HUDEP-2 (cell line): ENCODE data around the gene EFHC2.
"Not testable (repeated sequence)": the region's sequence is repeated elsewhere in the genome, so short reads cannot be mapped to it uniquely, and the experiment has no call there.

ENCODE experiments used
- DNase-seq, 76 experiments: peaks; one replicate each; lab custom pipeline; 2025; ENCODE audit not compliant: unreplicated experiment in 76 of 76; lab: John Stamatoyannopoulos, UW

The EFHC2 gene

GRCh38 chrX:44239036-44239435 lies 104.4 kb downstream of the EFHC2 start:
- no peak for DNase-seq

- DNase-seq: no peak
Observed at GRCh38 chrX:44235534-44235933, 107.9 kb downstream of the EFHC2 start.

DNA sequence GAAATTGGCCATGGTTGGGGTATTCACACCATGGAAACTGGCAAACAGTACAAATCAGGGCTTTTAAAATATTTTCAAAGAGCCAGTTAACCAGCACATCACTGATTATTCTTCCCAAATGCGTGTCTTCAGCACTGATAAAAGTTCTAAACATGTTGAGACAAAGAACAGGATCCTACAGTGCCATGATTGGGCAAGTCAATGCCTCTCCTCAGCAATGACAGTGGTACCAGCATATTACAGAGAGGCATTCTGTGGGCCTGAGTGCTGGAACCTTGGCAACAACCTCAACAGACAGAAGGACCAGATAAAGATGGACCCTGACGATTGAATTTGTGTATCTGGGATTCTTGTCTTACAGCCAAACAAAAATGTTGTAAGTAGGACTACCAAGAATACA lies 108.9 kb downstream of the EFHC2 start:
- no peak for DNase-seq

- DNase-seq: no peak
Observed at GRCh38 chrX:44234116-44234515, 109.4 kb downstream of the EFHC2 start.

DNA sequence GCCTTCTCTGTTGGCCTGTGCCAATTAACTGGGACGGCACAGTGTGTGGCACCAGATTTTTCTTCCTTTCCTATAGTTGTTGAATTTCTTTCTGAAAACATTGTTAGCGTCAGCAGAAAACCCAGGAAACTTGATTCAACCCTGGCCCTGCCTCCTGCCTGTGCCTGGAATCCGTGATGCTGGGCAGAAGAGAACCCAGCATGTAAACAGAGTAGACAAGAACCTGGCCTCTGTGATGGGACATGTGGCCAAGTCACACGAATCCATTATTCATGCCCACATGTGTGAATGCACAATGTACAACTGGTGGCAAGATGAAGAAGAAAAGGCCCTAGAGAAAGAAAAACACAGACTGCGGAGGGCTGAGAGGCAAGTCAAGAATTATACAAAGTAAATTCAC lies 111.4 kb downstream of the EFHC2 start:
- no peak for DNase-seq

DNA sequence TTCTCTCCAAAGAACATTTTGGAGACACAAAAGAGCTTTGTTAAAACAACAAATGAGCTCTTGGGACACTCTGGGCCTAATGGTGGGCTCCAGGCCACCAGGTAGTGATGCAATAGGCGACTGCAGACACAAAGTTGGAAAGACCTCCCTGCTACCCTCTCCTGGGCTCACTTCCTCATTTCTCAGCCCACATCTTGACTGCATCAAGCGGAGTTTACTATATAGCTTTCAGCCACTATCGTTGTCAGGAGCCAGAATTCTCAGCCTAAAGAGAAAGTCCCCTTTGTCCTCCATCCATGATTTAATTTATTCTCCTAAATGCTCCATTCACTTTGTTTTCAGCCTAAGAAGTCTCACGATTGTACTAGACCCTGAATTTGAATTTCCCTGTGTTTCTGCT lies 114.9 kb downstream of the EFHC2 start:
- DNase-seq: no peak

GRCh38 chrX:44227991-44228390 lies 115.5 kb downstream of the EFHC2 start:
- DNase-seq: no peak

GRCh38 chrX:44225667-44226066 lies 117.8 kb downstream of the EFHC2 start:
- no peak for DNase-seq

DNA sequence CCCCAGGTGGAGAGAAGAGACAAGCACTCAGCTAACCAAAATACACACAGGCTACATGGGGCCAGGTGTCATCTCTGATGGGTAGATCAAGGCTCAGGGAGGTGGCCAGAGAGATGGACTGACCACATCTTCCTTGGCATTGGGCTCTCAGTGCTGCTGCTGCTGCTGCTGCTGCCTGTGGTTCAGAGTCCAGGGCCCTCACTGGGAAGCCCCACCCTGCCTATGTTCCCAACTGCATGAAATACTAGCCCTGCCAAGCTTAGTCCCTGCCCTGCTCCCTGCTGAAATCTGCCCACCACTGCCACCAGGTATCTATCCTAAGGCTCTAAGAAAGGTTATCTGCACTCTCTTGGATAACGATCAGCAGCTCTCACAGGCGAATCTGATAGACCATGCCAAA lies 118.7 kb downstream of the EFHC2 start:
- no peak for DNase-seq

- DNase-seq: no peak
Observed at GRCh38 chrX:44223150-44223549, 120.3 kb downstream of the EFHC2 start.

GRCh38 chrX:44218465-44218864 lies 125.0 kb downstream of the EFHC2 start:
- DNase-seq: no peak

DNA sequence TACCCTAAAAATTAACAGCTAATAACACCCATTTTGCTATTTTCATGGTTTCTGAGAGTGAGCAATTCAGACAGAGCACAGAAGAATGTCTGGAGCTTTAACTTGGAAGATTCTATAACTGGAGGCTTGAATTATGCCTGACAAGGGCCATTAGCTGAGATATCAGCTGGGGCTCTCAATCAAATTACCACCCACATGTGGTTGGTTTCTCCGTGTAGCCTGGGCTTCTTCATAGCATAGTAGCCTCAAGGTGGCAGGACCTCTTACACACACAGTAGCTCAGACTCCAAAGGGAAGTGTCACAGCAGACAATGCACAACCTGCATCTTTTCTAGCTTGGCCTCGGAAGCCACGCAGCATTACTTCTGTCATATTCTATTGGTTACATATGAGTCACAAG lies 127.3 kb downstream of the EFHC2 start:
- no peak for DNase-seq

- no peak for DNase-seq
Observed at GRCh38 chrX:44203791-44204190, 139.7 kb downstream of the EFHC2 start.

DNA sequence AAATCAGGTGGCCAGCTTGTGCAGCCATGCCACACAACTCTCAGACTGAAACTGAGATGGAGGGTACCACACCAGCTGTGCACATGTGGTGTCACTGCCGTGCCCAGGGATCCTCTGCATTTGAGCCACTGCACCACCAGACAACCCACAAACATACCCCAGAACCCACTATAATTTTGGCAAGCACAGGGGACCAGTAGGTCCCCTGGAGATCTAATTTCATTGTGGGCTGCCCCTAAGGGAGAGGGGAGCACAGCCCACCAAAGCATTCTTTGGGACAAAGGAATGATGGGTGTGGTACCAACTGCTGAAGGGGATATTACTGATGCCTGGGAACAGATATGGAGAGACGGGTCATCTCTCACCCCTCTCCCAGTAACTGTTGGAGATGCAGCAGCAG lies 140.9 kb downstream of the EFHC2 start:
- no peak for DNase-seq

DNA sequence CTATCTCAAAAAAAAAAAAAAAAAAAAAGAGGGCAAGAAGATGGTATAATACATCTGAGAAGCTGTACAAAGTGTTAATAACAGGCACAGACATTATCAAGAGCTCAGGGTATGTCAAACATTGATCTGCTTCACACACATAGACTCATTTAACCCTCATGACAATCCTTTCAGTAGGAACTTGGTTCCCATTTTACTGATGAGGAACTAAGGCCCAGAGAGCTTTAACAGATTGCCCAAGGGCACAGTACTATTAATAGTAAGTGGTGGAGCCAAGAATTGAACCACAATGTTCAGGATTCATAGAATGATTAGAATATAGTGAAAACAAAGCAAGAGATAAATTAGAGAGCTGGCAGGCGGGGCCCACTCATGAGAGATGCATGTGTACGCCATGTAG lies 154.4 kb downstream of the EFHC2 start:
- no peak for DNase-seq

DNA sequence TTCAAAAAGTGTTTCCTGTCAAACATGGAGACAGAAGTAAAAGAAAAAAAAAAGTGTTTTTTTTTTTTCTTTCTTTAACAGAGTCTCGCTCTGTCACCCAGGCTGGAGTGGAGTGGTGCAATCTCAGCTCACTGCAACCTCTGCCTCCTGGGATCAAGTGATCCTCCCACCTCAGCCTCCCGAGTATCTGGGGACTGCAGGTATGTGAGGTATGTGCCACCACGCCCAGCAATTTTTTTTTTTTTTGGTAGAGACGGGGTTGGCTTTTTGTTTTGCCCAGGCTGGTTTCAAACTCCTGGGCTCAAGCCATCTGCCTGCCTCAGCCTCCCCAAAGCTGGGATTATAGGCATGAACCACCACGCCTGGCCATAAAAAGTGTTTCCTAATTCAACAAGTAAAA lies 155.6 kb downstream of the EFHC2 start:
- not testable (repeated sequence) for DNase-seq

DNA sequence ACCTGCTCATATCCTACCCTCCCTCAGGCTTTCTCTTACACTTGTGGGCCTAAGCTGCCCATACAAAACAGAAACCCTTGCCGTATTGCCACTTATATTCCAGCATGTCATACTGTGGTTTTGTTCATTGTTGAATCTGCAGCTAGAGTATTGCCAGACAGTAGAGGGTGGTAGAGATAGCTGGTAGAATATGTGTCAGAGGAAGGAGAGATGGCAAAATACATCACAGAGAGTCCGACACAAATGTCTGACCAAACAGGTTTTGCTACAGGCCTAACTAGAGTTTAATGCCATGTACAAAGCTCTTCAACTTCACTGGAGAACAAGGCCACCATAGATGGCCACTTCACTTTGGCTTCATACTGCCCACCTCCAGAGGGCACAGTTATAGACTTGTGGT lies 160.1 kb downstream of the EFHC2 start:
- DNase-seq: no peak

DNA sequence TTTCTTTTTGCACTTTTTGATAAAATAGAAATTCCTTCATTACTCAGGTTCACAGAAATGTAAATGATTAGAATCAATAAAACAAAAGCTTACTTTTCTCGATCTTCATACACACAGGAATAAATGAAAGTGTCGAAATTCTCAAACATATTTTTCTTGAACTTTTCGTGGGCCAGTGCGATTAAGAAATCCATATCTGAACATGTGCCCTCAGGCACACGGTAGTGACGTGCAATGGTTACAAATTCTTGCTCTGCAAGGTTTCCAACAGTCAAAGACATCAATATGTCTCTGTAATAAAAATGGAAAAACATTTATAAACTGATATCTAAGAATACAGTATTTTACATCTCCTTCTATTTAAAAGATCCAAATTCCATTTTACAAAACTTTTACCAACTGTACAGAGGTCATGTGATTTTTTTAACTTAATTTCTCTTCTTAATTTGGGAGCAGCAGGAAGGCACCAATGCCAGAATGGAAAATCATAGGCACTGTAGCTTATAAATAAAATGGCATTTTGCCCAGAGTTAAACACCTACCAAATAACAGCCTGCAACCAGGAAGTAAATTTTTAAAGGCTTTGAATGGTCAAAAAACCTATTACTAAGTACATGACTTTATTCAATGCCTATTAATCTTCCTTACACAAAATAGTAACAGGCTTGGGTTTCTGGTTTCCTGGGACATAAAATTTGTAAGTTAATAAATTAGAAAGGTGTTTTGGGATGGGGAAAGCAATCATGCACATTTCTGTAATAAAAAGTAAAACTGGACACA lies 165.0 kb downstream of the EFHC2 start:
- no peak for DNase-seq

DNA sequence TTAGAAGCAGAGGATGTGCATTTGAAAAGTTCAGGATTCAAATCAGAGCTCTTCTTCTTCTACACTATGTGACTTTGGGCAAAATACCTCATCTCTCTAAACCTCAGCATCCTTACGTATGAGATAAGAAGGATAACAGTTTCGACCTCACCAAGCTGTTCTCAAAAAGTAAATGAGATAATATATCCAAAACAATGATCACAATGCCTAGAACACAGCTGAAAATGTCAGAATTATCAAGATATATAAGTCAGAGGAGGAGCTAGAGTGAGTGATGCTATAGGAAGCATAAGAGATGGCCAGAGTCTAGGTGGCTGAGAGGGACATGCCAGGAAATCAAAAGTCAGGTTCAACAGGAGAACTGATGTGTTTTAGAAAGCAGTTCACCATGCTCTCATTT lies 168.0 kb downstream of the EFHC2 start:
- DNase-seq: no peak

DNA sequence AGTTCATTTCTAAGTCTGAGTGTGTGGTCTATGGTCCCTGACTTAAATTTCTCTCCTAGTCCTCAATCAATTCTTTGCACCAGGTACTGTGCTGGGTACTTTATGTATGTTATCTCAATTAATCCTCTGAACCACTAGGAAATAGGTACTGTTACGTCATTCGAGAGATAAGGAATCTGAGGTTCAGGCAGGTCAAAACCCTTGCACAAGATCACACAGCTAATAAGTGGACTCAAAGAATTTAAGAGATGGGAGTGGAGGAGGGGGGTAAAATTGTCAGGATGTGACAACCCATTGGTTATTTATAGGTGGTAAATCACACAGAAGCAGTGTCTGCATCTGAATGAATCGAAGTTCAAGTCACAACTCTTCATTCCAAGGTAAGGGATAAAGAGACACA lies 169.4 kb downstream of the EFHC2 start:
- DNase-seq: no peak

- no peak for DNase-seq
Observed at GRCh38 chrX:44173219-44173618, 170.3 kb downstream of the EFHC2 start.

- no peak for DNase-seq
Observed at GRCh38 chrX:44167116-44167515, 176.4 kb downstream of the EFHC2 start.

DNA sequence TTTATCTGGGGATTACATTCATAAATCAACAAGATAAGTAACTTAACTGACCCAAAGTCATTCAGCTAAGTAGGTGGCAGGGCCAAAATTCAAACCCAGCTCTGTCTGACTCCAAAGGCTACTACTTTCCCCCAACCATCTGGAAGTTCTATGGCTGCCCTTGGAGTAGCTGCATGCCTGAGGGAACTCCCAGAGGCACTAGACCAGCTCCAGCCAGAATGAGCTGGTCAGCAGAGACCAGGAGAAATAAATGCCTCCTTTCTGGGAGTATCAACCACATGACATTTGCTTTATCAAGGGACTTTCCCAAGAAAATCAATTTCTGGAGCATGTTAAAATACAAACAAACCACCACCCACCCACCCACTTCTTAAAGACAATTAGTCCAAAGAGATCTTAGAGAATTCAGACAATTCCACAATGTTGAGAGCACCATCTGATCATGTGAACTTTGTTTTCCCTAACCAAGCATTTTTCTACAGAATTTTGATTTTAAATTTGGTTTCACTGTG lies 180.5 kb downstream of the EFHC2 start:
- DNase-seq: no peak
